HepG2 (cell line): Measurements from ENCODE around the gene MAFB. TPM values are rescaled to one million over a fixed set of nuclear protein-coding genes. Genes with fewer than 3 reads are reported as not detected.

Experiments used
- ADNP ChIP-seq: sonication (generic); formaldehyde crosslinking; IDR thresholded peaks from 2 replicates; pipeline ENCODE4 v1.4.0; 2020; ENCODE audit warnings: missing genetic modification reagents
- ATF7-NPFF ChIP-seq: sonication (generic); formaldehyde crosslinking; IDR thresholded peaks from 2 replicates; pipeline ENCODE4 v1.8.1; 2023; ENCODE audit warnings: mild to moderate bottlenecking, low read depth, missing genetic modification reagents, moderate library complexity
- HOXD1 ChIP-seq: sonication (generic); formaldehyde crosslinking; IDR thresholded peaks from 2 replicates; pipeline ENCODE4 v1.5.0; 2020; ENCODE audit warnings: missing genetic modification reagents
- LRRFIP1 ChIP-seq: sonication (generic); formaldehyde crosslinking; conservative IDR thresholded peaks from 2 replicates; pipeline ENCODE4 v1.4.0; 2020; ENCODE audit warnings: missing genetic modification reagents
- MYC ChIP-seq: sonication (generic); formaldehyde crosslinking; IDR thresholded peaks from 2 replicates; pipeline ENCODE4 v1.9.0; 2021; ENCODE audit warnings: missing genetic modification reagents, borderline replicate concordance
- NCOR1 ChIP-seq: fragments of 200-600 bp; sonication (generic); IDR thresholded peaks from 2 replicates; pipeline ENCODE4 v1.7.0; 2017; ENCODE audit warnings: antibody characterized with exemption, low read length, borderline replicate concordance
- RBAK ChIP-seq: sonication (generic); formaldehyde crosslinking; IDR thresholded peaks from 2 replicates; pipeline ENCODE4 v1.5.1; 2020; ENCODE audit warnings: mild to moderate bottlenecking, missing genetic modification reagents
- RBM22 ChIP-seq: fragments of 200-400 bp; formaldehyde crosslinking; optimal IDR thresholded peaks from 2 replicates; pipeline ENCODE3; 2017; ENCODE audit warnings: mild to moderate bottlenecking, low read length, moderate library complexity
- SOX5 ChIP-seq: IDR thresholded peaks from 2 replicates; pipeline ENCODE4 v1.6.1; 2016; ENCODE audit warnings: borderline replicate concordance
- SRY ChIP-seq: sonication (generic); formaldehyde crosslinking; IDR thresholded peaks from 2 replicates; pipeline ENCODE4 v1.8.0; 2022; ENCODE audit warnings: mild to moderate bottlenecking, missing genetic modification reagents
- TP53 ChIP-seq: sonication (generic); formaldehyde crosslinking; conservative IDR thresholded peaks from 2 replicates; pipeline ENCODE4 v1.4.0; 2020; ENCODE audit warnings: missing genetic modification reagents
- ZBTB14 ChIP-seq: sonication (generic); formaldehyde crosslinking; IDR thresholded peaks from 2 replicates; pipeline ENCODE4 v1.4.0; 2020; ENCODE audit warnings: missing genetic modification reagents
- ZBTB3 ChIP-seq: sonication (generic); formaldehyde crosslinking; IDR thresholded peaks from 2 replicates; pipeline ENCODE4 v1.4.0; 2020; ENCODE audit warnings: low read depth, mild to moderate bottlenecking, moderate library complexity, missing genetic modification reagents, borderline replicate concordance
- ZFP37 ChIP-seq: sonication (generic); formaldehyde crosslinking; IDR thresholded peaks from 2 replicates; pipeline ENCODE4 v1.4.0; 2020; ENCODE audit warnings: missing genetic modification reagents, borderline replicate concordance
- ZNF10 ChIP-seq: sonication (generic); formaldehyde crosslinking; IDR thresholded peaks from 2 replicates; pipeline ENCODE4 v1.4.0; 2020; ENCODE audit warnings: mild to moderate bottlenecking, low read depth, missing genetic modification reagents, borderline replicate concordance
- ZNF281 ChIP-seq: sonication (generic); formaldehyde crosslinking; IDR thresholded peaks from 2 replicates; pipeline ENCODE4 v1.4.0; 2020; ENCODE audit warnings: missing genetic modification reagents, borderline replicate concordance
- ZNF446 ChIP-seq: sonication (generic); formaldehyde crosslinking; IDR thresholded peaks from 2 replicates; pipeline ENCODE4 v1.5.0; 2020; ENCODE audit warnings: mild to moderate bottlenecking, missing genetic modification reagents
- ZNF546 ChIP-seq: sonication (generic); formaldehyde crosslinking; conservative IDR thresholded peaks from 2 replicates; pipeline ENCODE4 v1.8.1; 2023; ENCODE audit warnings: mild to moderate bottlenecking, missing genetic modification reagents
- ZNF660 ChIP-seq: sonication (generic); formaldehyde crosslinking; IDR thresholded peaks from 2 replicates; pipeline ENCODE4 v1.5.1; 2020; ENCODE audit warnings: mild to moderate bottlenecking, low read depth, missing genetic modification reagents, borderline replicate concordance
- ZNF776 ChIP-seq: sonication (generic); formaldehyde crosslinking; IDR thresholded peaks from 2 replicates; pipeline ENCODE4 v1.4.0; 2020; ENCODE audit warnings: mild to moderate bottlenecking, missing genetic modification reagents
- polyA plus RNA-seq, 8 experiments: library from polyadenylated mRNA; depleted of rRNA in 3 of 8; stranded (reverse) in 7 of 8; unstranded in 1 of 8; fragments of >200 nt; fragmentation: Illumina TruSeq in 4 of 8; extraction: Trizol in 4 of 8; gene quantifications; 2 replicates each; pipeline versions ENCODE4 v1.2.1 to v1.2.3, GENCODE V29; 2011 to 2016; ENCODE audit warnings: low read depth in 4 of 8, missing spikeins in 1 of 8, mixed read lengths in 1 of 8; ENCODE audit not compliant: insufficient read depth in 1 of 8
- total RNA-seq, 5 experiments: library from RNA; depleted of rRNA; stranded (reverse); fragments of >200 nt; fragmentation: Illumina TruSeq; extraction: Trizol; gene quantifications; 2 replicates each; pipeline ENCODE4 v1.2.3, GENCODE V29; 2016; ENCODE audit warnings: low read depth in 1 of 5

MAFB gene
- total and polyA plus RNA-seq, 2 of the 13 experiments (the other 11 are each of a cell fraction or from before 2014, with no cell fraction given): 0.08 to 0.11 TPM

- 0 out of 2 replicates have a peak, but pooled peaks have one; percentile 8 for TF ChIP-seq MYC (CRISPR knock-in tag)
- TF ChIP-seq ZNF776 (CRISPR knock-in tag): peak; percentile 64; the same call in 1 of the 2 replicates
- no peak; the same call in 1 of the 2 replicates for TF ChIP-seq HOXD1
- TF ChIP-seq ZBTB3 (CRISPR knock-in tag): no peak; the same call in 1 of the 2 replicates
- TF ChIP-seq ZNF546 (CRISPR knock-in tag): no peak
- no peak for TF ChIP-seq ZNF660 (CRISPR knock-in tag)
- no peak for TF ChIP-seq SOX5
- no peak; the same call in none of the 2 replicates for TF ChIP-seq SRY
- 0 out of 2 replicates have a peak, but pooled peaks have one; percentile 9 for TF ChIP-seq ZBTB14 (CRISPR knock-in tag)
- no peak for TF ChIP-seq ADNP
- no peak for TF ChIP-seq RBAK
- no peak for TF ChIP-seq RBM22
- TF ChIP-seq ZNF281: no peak
- TF ChIP-seq NCOR1: no peak
- TF ChIP-seq ZFP37 (CRISPR knock-in tag): no peak
- no peak for TF ChIP-seq ZNF10 (CRISPR knock-in tag)
- TF ChIP-seq TP53: no peak
- no peak for TF ChIP-seq LRRFIP1
- TF ChIP-seq ZNF446: peak; percentile 81; the same call in 1 of the 2 replicates
- TF ChIP-seq ATF7-NPFF (CRISPR knock-in tag): no peak
Measured at GRCh38 chr20:40689100-40689942, at the start of gene MAFB (continued).
